ENCODE results near the gene FGG. TPM values are rescaled to one million over a fixed set of nuclear protein-coding genes. Genes with fewer than 3 reads are reported as not detected.

FGG gene
- total and polyA plus RNA-seq, 2 of the 13 experiments (the other 11 are each of a cell fraction or from before 2014, with no cell fraction given), result 1,037 to 2,423 TPM

DNA sequence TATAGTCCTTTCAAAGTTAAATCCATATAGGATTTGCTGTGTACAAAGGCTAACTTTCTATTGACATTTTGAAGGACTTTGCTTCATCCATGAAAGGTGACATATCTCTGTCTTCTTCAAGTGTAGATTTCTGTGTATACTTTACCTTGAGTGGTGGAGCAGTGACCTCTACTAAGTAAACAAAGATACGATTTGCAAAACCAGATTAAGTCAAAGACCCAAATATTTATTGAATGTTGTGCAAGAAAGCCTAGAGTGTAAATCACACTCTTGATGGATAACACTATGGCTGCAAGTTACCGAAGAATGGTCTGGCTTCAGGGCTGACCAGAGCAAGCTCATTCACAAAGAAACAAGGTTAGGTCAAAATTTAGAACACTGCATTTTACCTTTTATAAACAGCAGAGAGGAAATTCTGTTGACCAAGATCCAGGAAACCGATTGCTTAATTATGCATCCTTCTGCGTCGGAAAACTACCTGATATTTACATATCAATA lies 5.4 kb upstream of the FGG start (continued):
- TF ChIP-seq ZNF646 (CRISPR knock-in tag; IDR thresholded peaks at IDR 0.05) (0 out of 2 replicates have a peak, but pooled peaks have one; percentile 36), MXI1 (IDR thresholded peaks at IDR 0.05; ENCODE audit: borderline replicate concordance, low read depth, low read length) (peak; percentile 33; the same call in 1 of the 3 replicates), HNRNPH1 (optimal IDR thresholded peaks at IDR 0.05; ENCODE audit: low read depth, low read length) (no peak), ZBTB8A (CRISPR knock-in tag; IDR thresholded peaks at IDR 0.05; ENCODE audit: borderline replicate concordance, low read depth) (no peak), MBD4 (IDR thresholded peaks at IDR 0.05; ENCODE audit: borderline replicate concordance, low read length) (peak; percentile 99), ZNF878 (CRISPR knock-in tag; IDR thresholded peaks at IDR 0.05) (peak; percentile 90; the same call in 1 of the 2 replicates), ZNF263 (CRISPR knock-in tag; IDR thresholded peaks at IDR 0.05) (no peak), HOMEZ (CRISPR knock-in tag; IDR thresholded peaks at IDR 0.05; ENCODE audit: low read depth) (peak; percentile 95), REPIN1 (CRISPR knock-in tag; IDR thresholded peaks at IDR 0.05; ENCODE audit: borderline replicate concordance, low read depth) (peak; percentile 81), XRCC5 (optimal IDR thresholded peaks at IDR 0.05; ENCODE audit: low read length) (no peak), ZNF777 (CRISPR knock-in tag; IDR thresholded peaks at IDR 0.05) (no peak), GFI1 (CRISPR knock-in tag; IDR thresholded peaks at IDR 0.05; ENCODE audit: borderline replicate concordance) (peak; percentile 100), SALL1 (CRISPR knock-in tag; IDR thresholded peaks at IDR 0.05) (peak; percentile 75; the same call in 1 of the 2 replicates)
- TF ChIP-seq, protein P1, sequence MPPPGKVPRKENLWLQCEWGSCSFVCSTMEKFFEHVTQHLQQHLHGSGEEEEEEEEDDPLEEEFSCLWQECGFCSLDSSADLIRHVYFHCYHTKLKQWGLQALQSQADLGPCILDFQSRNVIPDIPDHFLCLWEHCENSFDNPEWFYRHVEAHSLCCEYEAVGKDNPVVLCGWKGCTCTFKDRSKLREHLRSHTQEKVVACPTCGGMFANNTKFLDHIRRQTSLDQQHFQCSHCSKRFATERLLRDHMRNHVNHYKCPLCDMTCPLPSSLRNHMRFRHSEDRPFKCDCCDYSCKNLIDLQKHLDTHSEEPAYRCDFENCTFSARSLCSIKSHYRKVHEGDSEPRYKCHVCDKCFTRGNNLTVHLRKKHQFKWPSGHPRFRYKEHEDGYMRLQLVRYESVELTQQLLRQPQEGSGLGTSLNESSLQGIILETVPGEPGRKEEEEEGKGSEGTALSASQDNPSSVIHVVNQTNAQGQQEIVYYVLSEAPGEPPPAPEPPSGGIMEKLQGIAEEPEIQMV (CRISPR knock-in tag; IDR thresholded peaks at IDR 0.05; ENCODE audit: low read depth), result no peak
- TF ChIP-seq, protein P2, sequence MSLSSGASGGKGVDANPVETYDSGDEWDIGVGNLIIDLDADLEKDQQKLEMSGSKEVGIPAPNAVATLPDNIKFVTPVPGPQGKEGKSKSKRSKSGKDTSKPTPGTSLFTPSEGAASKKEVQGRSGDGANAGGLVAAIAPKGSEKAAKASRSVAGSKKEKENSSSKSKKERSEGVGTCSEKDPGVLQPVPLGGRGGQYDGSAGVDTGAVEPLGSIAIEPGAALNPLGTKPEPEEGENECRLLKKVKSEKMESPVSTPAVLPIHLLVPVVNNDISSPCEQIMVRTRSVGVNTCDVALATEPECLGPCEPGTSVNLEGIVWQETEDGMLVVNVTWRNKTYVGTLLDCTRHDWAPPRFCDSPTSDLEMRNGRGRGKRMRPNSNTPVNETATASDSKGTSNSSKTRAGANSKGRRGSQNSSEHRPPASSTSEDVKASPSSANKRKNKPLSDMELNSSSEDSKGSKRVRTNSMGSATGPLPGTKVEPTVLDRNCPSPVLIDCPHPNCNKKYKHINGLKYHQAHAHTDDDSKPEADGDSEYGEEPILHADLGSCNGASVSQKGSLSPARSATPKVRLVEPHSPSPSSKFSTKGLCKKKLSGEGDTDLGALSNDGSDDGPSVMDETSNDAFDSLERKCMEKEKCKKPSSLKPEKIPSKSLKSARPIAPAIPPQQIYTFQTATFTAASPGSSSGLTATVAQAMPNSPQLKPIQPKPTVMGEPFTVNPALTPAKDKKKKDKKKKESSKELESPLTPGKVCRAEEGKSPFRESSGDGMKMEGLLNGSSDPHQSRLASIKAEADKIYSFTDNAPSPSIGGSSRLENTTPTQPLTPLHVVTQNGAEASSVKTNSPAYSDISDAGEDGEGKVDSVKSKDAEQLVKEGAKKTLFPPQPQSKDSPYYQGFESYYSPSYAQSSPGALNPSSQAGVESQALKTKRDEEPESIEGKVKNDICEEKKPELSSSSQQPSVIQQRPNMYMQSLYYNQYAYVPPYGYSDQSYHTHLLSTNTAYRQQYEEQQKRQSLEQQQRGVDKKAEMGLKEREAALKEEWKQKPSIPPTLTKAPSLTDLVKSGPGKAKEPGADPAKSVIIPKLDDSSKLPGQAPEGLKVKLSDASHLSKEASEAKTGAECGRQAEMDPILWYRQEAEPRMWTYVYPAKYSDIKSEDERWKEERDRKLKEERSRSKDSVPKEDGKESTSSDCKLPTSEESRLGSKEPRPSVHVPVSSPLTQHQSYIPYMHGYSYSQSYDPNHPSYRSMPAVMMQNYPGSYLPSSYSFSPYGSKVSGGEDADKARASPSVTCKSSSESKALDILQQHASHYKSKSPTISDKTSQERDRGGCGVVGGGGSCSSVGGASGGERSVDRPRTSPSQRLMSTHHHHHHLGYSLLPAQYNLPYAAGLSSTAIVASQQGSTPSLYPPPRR (CRISPR knock-in tag; IDR thresholded peaks at IDR 0.05; ENCODE audit: borderline replicate concordance), result peak; percentile 100

All from HepG2 (cell line).